Measurements from ENCODE around the gene CREBZF. TPM values are rescaled to one million over a fixed set of nuclear protein-coding genes. Genes with fewer than 3 reads are reported as not detected.
"Not testable (repeated sequence)": the region's sequence is repeated elsewhere in the genome, so short reads cannot be mapped to it uniquely, and the experiment has no call there.

Gene CREBZF
- total RNA-seq, 2 donors from 2014 or later, result 39.3 to 47.5 TPM

DNA sequence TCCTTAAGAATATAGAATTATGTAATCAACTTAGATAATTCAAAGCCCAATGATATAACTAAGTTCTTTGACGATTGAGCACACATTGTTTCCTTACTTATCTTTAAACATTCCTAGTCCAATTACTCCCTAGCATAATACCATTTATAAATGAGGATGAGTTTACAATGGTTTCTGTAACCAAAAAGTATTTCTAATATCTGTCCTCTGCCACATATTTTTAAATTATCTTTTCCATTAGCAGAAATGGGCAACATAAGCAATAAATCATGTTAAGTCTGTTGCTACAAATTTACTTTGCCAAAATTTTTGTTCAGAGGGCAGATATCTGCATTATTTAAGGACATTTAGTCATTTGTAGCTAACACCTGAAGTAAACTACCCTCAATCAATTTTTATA, 6.7 kb downstream of the CREBZF start:
- Mint-ChIP-seq H3K27me3 (ENCODE audit: insufficient read depth) (no peaks in the 10 kb centered on the region), H3K4me3 (no peak overlapping the region), H3K36me3 (ENCODE audit: low read depth) (peaks cover 40% of the 10 kb centered on the region), H3K4me1 (peaks cover 27% of the 10 kb centered on the region), H3K27ac (no peak overlapping the region), H3K9me3 (no peaks in the 10 kb centered on the region)
- Histone ChIP-seq H3K27me3 (ENCODE audit: control insufficient read depth, insufficient read depth, low read length, poor library complexity, severe bottlenecking) (no peaks in the 10 kb centered on the region), H3K36me3 (ENCODE audit: control insufficient read depth, insufficient read depth, low read length) (peaks cover 82% of the 10 kb centered on the region), H3K9ac (ENCODE audit: extremely low read depth, low read length, poor library complexity, severe bottlenecking) (no peak overlapping the region), H3K4me3 (ENCODE audit: low read length) (peak overlapping the region; percentile 97), H3K4me1 (ENCODE audit: control insufficient read depth, insufficient read depth, low read length) (no peaks in the 10 kb centered on the region), H3K9me3 (ENCODE audit: control insufficient read depth, low read length) (no peaks in the 10 kb centered on the region), H3K27ac (ENCODE audit: low read depth, low read length) (no peak overlapping the region)
- no CpG with 5 or more reads among the region's 1 CpG for WGBS, 2 experiments (ENCODE audit: insufficient coverage in 1 of 2, insufficient read length in 1 of 2)
- TF ChIP-seq, protein P1, sequence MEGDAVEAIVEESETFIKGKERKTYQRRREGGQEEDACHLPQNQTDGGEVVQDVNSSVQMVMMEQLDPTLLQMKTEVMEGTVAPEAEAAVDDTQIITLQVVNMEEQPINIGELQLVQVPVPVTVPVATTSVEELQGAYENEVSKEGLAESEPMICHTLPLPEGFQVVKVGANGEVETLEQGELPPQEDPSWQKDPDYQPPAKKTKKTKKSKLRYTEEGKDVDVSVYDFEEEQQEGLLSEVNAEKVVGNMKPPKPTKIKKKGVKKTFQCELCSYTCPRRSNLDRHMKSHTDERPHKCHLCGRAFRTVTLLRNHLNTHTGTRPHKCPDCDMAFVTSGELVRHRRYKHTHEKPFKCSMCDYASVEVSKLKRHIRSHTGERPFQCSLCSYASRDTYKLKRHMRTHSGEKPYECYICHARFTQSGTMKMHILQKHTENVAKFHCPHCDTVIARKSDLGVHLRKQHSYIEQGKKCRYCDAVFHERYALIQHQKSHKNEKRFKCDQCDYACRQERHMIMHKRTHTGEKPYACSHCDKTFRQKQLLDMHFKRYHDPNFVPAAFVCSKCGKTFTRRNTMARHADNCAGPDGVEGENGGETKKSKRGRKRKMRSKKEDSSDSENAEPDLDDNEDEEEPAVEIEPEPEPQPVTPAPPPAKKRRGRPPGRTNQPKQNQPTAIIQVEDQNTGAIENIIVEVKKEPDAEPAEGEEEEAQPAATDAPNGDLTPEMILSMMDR (conservative IDR thresholded peaks at IDR 0.05), result no peak
- no peak for DNase-seq

DNA sequence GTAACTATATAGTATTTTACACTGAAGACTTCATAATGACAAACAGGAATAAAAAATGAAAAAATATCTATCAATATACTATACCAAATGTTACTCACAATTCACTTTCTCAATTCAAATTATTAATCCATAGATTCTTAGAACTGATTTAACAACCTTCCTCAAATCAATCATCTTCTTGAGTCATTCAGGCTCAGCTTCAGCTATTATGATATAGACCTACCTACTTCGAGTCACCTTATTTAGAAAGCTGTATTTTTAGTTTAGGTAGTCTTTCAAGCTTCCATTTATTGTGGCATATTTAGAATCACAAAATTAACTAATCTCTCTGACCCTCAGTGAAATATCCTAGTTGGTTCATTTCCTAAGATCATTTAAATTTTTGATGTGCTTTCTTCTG, 8.2 kb downstream of the CREBZF start:
- Mint-ChIP-seq H3K36me3 (ENCODE audit: low read depth) (peaks cover 38% of the 10 kb centered on the region), H3K27ac (peak overlapping the region; percentile 6), H3K4me3 (no peak overlapping the region), H3K27me3 (ENCODE audit: insufficient read depth) (no peaks in the 10 kb centered on the region), H3K9me3 (no peaks in the 10 kb centered on the region), H3K4me1 (peaks cover 23% of the 10 kb centered on the region)
- TF ChIP-seq, protein P1 (conservative IDR thresholded peaks at IDR 0.05), result no peak
- Histone ChIP-seq H3K27me3 (ENCODE audit: control insufficient read depth, insufficient read depth, low read length, poor library complexity, severe bottlenecking) (no peaks in the 10 kb centered on the region), H3K4me1 (ENCODE audit: control insufficient read depth, insufficient read depth, low read length) (no peaks in the 10 kb centered on the region), H3K4me3 (ENCODE audit: low read length) (no peak overlapping the region), H3K27ac (ENCODE audit: low read depth, low read length) (no peak overlapping the region), H3K36me3 (ENCODE audit: control insufficient read depth, insufficient read depth, low read length) (peaks cover 77% of the 10 kb centered on the region), H3K9ac (ENCODE audit: extremely low read depth, low read length, poor library complexity, severe bottlenecking) (no peak overlapping the region), H3K9me3 (ENCODE audit: control insufficient read depth, low read length) (no peaks in the 10 kb centered on the region)
- WGBS, 2 experiments (ENCODE audit: insufficient coverage in 1 of 2, insufficient read length in 1 of 2), result no CpG with 5 or more reads among the region's 1 CpG
- DNase-seq, result no peak

DNA sequence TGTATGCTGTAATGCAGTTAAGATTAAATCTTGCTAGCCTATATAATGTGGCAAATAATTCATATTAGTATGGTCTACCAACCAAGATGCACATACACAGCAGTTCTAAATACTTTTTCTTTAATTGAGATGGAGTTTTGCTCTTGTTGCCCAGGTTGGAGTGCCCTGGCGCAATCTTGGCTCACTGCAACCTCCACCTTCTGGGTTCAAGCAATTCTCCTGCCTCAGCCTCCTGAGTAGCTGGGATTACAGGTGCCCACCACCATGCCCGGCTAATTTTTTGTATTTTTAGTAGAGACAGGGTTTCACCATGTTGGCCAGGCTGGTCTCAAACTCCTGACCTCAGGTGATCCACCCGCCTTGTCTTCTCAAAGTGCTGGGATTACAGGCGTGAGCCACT, 10.6 kb downstream of the CREBZF start:
- not testable (repeated sequence) for H3K27ac Mint-ChIP-seq; H3K4me3 ChIP-seq (ENCODE audit: low read length); H3K4me1 ChIP-seq (ENCODE audit: control insufficient read depth, insufficient read depth, low read length); DNase-seq; H3K9me3 Mint-ChIP-seq; H3K27ac ChIP-seq (ENCODE audit: low read depth, low read length); H3K9ac ChIP-seq (ENCODE audit: extremely low read depth, low read length, poor library complexity, severe bottlenecking); H3K27me3 Mint-ChIP-seq (ENCODE audit: insufficient read depth); H3K9me3 ChIP-seq (ENCODE audit: control insufficient read depth, low read length); H3K27me3 ChIP-seq (ENCODE audit: control insufficient read depth, insufficient read depth, low read length, poor library complexity, severe bottlenecking); H3K4me3 Mint-ChIP-seq
- 96 to 100% methylated on average over 1 to 3 of the region's 4 CpGs for WGBS, 2 experiments (ENCODE audit: insufficient coverage in 1 of 2, insufficient read length in 1 of 2)
- peaks cover 63% of the 10 kb centered on the region for H3K36me3 ChIP-seq (ENCODE audit: control insufficient read depth, insufficient read depth, low read length)
- Mint-ChIP-seq H3K36me3 (ENCODE audit: low read depth) (peaks cover 17% of the 10 kb centered on the region), H3K4me1 (peaks cover 15% of the 10 kb centered on the region)

DNA sequence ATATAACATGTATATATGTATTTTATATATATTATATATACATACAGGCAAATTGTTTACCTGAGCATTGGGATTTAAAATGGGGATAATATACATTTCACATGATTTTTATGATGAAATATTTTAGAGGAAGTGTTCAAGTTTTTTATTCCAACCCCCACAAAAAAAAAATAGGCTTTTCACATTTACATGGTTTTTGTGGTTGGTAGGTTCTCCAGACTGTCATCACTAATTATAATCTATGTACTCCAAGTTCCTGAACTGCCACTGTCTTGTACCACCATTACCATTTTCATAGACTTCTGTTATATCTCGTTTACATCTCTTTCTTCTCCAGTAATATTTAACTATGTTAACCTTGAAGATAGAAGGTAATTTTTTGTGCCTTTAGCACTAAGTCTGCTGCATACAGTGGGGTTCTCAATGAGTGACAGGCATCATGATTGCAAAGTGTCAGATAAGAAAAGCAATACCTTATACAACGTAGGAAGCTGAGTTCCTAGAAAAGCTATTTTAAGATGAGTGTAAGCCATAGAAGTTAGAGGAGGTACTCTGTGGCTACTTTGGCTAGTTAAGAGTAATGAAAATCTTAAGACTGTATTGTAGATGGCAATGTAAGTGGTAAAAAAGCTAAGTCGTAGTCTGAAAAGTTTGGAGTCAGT, 12.0 kb downstream of the CREBZF start:
- Histone ChIP-seq H3K4me3 (ENCODE audit: low read length) (no peak overlapping the region), H3K36me3 (ENCODE audit: control insufficient read depth, insufficient read depth, low read length) (peaks cover 49% of the 10 kb centered on the region), H3K9me3 (ENCODE audit: control insufficient read depth, low read length) (no peaks in the 10 kb centered on the region), H3K27ac (ENCODE audit: low read depth, low read length) (no peak overlapping the region), H3K9ac (ENCODE audit: extremely low read depth, low read length, poor library complexity, severe bottlenecking) (no peak overlapping the region), H3K4me1 (ENCODE audit: control insufficient read depth, insufficient read depth, low read length) (peaks cover 4% of the 10 kb centered on the region), H3K27me3 (ENCODE audit: control insufficient read depth, insufficient read depth, low read length, poor library complexity, severe bottlenecking) (no peaks in the 10 kb centered on the region)
- no peak overlapping the region for H3K27ac Mint-ChIP-seq
- peaks cover 14% of the 10 kb centered on the region for H3K4me1 Mint-ChIP-seq
- no peaks in the 10 kb centered on the region for H3K27me3 Mint-ChIP-seq (ENCODE audit: insufficient read depth)
- TF ChIP-seq, protein P1 (conservative IDR thresholded peaks at IDR 0.05), result no peak
- peaks cover 8% of the 10 kb centered on the region for H3K36me3 Mint-ChIP-seq (ENCODE audit: low read depth)
- WGBS, 2 experiments (ENCODE audit: insufficient coverage in 1 of 2, insufficient read length in 1 of 2), result 89 to 100% methylated on average over 1 to 3 of the region's 3 CpGs
- no peaks in the 10 kb centered on the region for H3K9me3 Mint-ChIP-seq
- no peak overlapping the region for H3K4me3 Mint-ChIP-seq
- DNase-seq, result no peak

All from endodermal cell (in vitro differentiated cells).